GM15510 (cell line): Measurements from ENCODE around the gene PALLD.

Experiments
- POLR2A ChIP-seq: IDR thresholded peaks from 3 replicates; pipeline ENCODE4 v1.6.1; 2011; ENCODE audit warnings: borderline replicate concordance; ENCODE audit not compliant: insufficient read length; ENCODE audit errors: extremely low read depth

Gene PALLD

DNA sequence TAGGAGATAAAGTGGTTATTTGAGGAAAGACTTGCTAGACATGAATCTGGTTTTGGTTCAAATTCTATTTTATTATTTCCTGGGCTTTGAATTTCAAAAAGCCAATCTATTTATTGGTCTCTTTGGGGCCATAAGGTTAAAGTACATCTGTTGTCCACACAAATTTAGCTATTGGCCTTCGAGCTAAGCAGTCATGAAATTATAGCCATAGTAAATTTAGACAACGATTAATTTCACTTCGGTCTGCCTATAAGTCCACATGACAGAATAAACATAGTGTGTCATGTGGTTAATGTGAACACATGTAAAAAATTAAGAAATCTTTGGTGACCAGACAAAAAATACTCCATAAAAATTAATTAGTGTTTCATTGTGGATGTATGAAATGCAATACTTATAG lies 161.9 kb downstream of the PALLD start:
- no peak for TF ChIP-seq POLR2A

- no peak for TF ChIP-seq POLR2A
Measured at GRCh38 chr4:168659741-168660465, 163.1 kb downstream of the PALLD start.

DNA sequence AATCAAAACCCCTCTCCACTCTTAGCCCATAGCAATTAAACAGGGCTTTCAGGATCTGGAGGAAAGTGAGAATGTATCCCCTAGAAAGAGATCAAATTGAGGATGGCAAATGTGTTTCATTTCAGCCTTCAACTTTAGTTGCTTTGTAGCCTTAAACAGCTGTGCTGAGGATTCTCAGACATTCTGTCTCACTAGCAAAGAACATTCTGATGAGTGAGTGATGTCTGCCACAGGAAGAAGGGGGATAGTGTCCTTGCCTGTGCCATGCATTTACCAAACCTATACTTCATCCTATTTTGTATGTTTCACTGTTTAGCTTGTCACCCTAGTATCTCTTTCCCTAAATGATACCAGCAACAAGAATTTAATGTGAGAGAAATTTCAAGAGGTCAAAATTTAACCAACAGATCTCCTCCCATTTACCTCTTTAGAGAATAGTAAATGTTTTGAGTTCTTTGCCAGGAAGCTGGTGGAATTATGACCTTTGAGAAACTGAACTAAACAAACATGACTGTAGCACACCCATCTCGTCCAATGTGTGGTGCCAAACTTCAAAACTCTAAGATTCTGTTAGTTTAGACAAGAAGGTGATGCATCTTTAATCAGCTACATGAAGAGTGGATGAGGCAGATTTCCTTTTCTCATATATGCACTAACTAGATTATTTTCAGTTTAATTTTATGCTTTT lies 165.6 kb downstream of the PALLD start:
- no peak for TF ChIP-seq POLR2A

GRCh38 chr4:168664242-168664891 lies 167.5 kb downstream of the PALLD start:
- TF ChIP-seq POLR2A: no peak

GRCh38 chr4:168666531-168666930 lies 169.7 kb downstream of the PALLD start:
- no peak for TF ChIP-seq POLR2A

- TF ChIP-seq POLR2A: no peak
Measured at GRCh38 chr4:168667376-168667775, 170.5 kb downstream of the PALLD start.

DNA sequence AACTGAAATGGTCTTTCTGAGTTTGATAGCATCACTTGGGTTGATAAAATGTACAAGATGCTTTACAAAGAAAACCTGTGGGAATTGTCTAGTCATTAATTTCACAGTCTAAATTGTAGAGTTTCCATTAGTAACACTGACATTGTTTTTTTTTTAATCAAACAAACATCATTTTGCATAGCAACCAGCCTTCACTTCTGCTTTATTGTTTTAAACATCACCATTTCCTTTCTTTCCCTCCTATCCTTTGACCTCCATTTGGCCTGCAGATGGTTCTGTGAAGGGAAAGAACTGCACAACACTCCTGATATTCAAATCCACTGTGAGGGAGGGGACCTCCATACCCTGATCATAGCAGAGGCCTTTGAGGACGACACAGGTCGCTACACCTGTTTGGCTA lies 171.1 kb downstream of the PALLD start:
- TF ChIP-seq POLR2A: no peak

DNA sequence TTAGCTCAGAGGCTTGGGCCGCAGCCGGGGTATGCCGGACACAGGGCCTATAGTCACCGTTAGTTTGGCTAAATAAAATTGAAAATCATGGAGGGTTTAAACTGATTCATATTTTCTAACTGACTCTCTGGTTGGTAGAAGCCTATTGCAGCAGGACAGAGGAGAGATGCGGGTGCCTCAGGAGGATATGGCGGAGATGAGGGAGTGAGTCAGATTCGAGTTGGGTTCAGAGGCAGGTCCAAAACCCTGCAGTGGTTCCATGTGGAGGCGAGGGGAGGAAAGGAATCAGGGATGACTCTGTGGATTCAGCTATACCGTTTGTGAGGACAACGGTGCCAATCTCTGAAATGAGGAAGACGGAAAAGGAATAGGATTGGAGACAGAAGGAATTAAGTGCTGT lies 176.6 kb downstream of the PALLD start:
- TF ChIP-seq POLR2A: no peak

- no peak for TF ChIP-seq POLR2A
Measured at GRCh38 chr4:168674077-168674747, 177.4 kb downstream of the PALLD start.

GRCh38 chr4:168674866-168675265 lies 178.0 kb downstream of the PALLD start:
- no peak for TF ChIP-seq POLR2A

DNA sequence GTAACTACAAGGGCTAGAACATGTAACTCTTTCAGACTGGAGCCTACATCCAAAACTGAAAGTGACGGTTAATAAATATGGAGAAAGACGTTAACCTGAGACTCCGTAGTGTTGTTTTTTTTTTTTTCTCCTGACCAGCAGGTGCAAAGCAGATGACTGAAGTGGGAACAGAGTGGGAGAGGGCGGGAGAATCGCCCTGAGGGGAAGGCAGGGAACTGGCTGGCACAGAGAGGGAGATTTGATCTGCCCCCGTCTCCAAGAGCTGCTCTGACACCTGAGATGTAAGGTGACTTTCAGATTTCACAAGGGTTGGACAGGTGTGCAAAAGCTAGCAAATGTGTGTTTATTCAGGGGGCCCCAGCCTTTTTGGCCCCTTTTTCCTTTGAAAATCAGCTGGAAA lies 180.2 kb downstream of the PALLD start:
- TF ChIP-seq POLR2A: no peak

GRCh38 chr4:168677879-168678278 lies 181.0 kb downstream of the PALLD start:
- TF ChIP-seq POLR2A: no peak

DNA sequence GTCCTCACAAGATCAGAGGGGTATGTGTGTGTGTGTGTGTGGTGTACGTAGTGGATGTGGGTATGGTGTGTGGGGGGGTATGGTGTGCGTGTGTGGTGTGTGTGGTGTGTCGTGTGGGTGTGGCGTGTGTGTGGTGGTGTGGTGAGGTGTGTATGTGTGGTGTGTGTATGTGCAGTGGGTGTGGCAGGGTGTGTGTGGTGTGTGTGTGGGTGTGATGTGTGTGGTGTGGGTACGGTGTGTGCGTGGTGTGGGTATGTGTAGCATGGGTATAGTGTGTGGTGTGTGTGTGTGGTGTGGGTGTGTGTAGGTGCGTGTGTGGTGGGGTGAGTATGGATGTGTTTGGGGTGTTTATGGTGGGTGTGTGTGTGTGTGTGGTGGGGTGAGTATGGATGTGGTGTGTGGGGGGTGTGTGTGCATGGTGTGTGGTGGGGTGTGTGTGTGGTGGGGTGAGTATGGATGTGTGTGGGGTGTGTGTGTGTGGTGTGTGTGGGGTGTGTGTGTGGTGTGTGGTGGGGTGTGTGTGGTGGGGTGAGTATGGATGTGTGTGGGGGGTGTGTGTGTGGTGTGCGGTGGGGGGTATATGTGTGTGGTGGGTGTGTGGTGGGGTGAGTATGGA lies 182.0 kb downstream of the PALLD start:
- TF ChIP-seq POLR2A: no peak

GRCh38 chr4:168679397-168679796 lies 182.5 kb downstream of the PALLD start:
- TF ChIP-seq POLR2A: no peak

- no peak for TF ChIP-seq POLR2A
Measured at GRCh38 chr4:168679819-168680218, 183.0 kb downstream of the PALLD start.
